ENCODE results near the gene GAD1. TPM values are rescaled to one million over a fixed set of nuclear protein-coding genes. Genes with fewer than 3 reads are reported as not detected.
A peak's percentile ranks its signal among the peaks of the same experiment; 100 is the strongest.

The GAD1 gene
- total RNA-seq, 1 donor from 2014 or later = 0.34 TPM

- no peaks in the 10 kb centered on the region for H3K36me3 Mint-ChIP-seq
- H3K9me3 Mint-ChIP-seq = no peaks in the 10 kb centered on the region
- peak; percentile 88 for TF ChIP-seq CTCF (IDR thresholded peaks at IDR 0.05; ENCODE audit: unreplicated experiment)
- H3K27me3 Mint-ChIP-seq (ENCODE audit: low read depth) = no peaks in the 10 kb centered on the region
- H3K4me1 Mint-ChIP-seq = peaks cover 8% of the 10 kb centered on the region
- peak overlapping the region; percentile 57 for H3K4me3 Mint-ChIP-seq
- peak; percentile 48 to 81 for DNase-seq (ENCODE audit: low spot score in 2 of 2, unreplicated experiment in 2 of 2)
- peak overlapping the region; percentile 74 for H3K27ac Mint-ChIP-seq
Measured at GRCh38 chr2:170873035-170873692, 56.5 kb downstream of the GAD1 start.

- TF ChIP-seq CTCF (IDR thresholded peaks at IDR 0.05; ENCODE audit: unreplicated experiment) = no peak
- no peak for DNase-seq (ENCODE audit: low spot score in 2 of 2, unreplicated experiment in 2 of 2)
- no peak overlapping the region for H3K27ac Mint-ChIP-seq
- no peaks in the 10 kb centered on the region for H3K9me3 Mint-ChIP-seq
- H3K4me3 Mint-ChIP-seq = no peak overlapping the region
- H3K27me3 Mint-ChIP-seq (ENCODE audit: low read depth) = peaks cover 27% of the 10 kb centered on the region
- H3K36me3 Mint-ChIP-seq = no peaks in the 10 kb centered on the region
- H3K4me1 Mint-ChIP-seq = peaks cover 4% of the 10 kb centered on the region
Measured at GRCh38 chr2:170878066-170878465, 61.4 kb downstream of the GAD1 start.

GRCh38 chr2:170878505-170878904 is 61.8 kb downstream of the GAD1 start:
- Mint-ChIP-seq H3K4me1 (no peaks in the 10 kb centered on the region), H3K9me3 (no peaks in the 10 kb centered on the region), H3K36me3 (no peaks in the 10 kb centered on the region), H3K27ac (no peak overlapping the region), H3K4me3 (no peak overlapping the region), H3K27me3 (ENCODE audit: low read depth) (peaks cover 28% of the 10 kb centered on the region)
- no peak for DNase-seq (ENCODE audit: low spot score in 2 of 2, unreplicated experiment in 2 of 2)
- no peak for TF ChIP-seq CTCF (IDR thresholded peaks at IDR 0.05; ENCODE audit: unreplicated experiment)

- Mint-ChIP-seq H3K27ac (no peak overlapping the region), H3K9me3 (no peaks in the 10 kb centered on the region), H3K27me3 (ENCODE audit: low read depth) (peaks cover 40% of the 10 kb centered on the region), H3K36me3 (no peaks in the 10 kb centered on the region), H3K4me3 (no peak overlapping the region), H3K4me1 (no peaks in the 10 kb centered on the region)
- no peak for DNase-seq (ENCODE audit: low spot score in 2 of 2, unreplicated experiment in 2 of 2)
- TF ChIP-seq CTCF (IDR thresholded peaks at IDR 0.05; ENCODE audit: unreplicated experiment) = no peak
Measured at GRCh38 chr2:170881840-170882239, 65.2 kb downstream of the GAD1 start.

- Mint-ChIP-seq H3K27ac (no peak overlapping the region), H3K9me3 (no peaks in the 10 kb centered on the region), H3K27me3 (ENCODE audit: low read depth) (peaks cover 40% of the 10 kb centered on the region), H3K36me3 (no peaks in the 10 kb centered on the region), H3K4me3 (no peak overlapping the region), H3K4me1 (no peaks in the 10 kb centered on the region)
- no peak for TF ChIP-seq CTCF (IDR thresholded peaks at IDR 0.05; ENCODE audit: unreplicated experiment)
- no peak for DNase-seq (ENCODE audit: low spot score in 2 of 2, unreplicated experiment in 2 of 2)
Measured at GRCh38 chr2:170882758-170883157, 66.1 kb downstream of the GAD1 start.

All from mesothelial cell of epicardium (in vitro differentiated cells).